SKM-1 treated with dmso at 0.1 percent for 144 hours (cell line): ENCODE measurements around the gene ACOT11.
A peak's percentile ranks its signal among the peaks of the same experiment; 100 is the strongest.

ENCODE experiments used
- DNase-seq: peaks from one replicate; lab custom pipeline; 2025; ENCODE audit not compliant: unreplicated experiment; lab: John Stamatoyannopoulos, UW

The ACOT11 gene

DNA sequence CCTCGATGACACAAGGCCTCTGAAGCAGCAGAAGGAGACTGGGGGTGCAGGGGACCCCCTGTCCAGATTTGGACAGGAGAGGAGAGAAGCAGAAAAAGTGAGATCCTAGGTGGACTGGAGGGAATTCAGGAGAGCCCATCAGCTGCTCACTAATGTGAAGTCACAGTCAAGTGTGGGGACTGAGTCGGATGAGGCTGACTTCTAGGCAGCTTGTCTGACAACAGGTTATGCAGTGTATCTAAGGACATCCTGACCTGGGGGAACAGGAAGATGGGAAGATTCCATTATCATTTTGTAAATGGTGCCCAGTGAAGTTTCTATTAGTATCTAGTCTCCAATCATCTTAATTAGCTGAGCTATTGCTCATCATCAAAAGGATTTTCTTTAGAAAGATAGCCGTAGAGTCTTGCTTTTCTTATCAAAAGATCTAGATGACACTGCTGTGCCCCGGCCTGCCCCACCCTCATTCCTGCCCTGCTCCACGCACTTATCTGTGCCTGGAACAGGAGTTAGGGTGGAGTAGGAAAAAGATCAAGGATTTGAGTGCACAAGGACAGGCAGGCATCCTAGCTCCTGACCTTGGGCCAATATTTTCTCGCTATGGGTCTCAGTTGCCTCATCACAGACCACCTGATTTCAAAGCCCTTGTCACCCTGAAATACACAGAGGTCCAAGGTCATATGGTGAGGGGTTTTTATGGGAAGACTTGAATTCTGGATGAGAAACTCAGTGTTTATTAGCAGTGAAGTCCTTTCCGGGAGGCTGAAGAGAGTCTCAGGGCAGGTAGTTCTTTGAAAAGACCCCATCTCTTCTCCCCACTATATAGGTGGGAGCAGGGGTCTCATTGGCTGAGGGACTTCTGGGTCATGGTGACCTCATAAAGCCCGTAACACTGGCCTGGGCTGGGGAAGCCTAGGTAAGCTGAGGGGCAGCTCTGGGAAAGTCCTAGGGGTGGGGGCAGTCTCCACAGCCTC, 93.1 kb downstream of the ACOT11 start, which contains the start of gene MROH7:
TSS of gene MROH7 (plus strand) at position 924 of the 974 bp plus-strand sequence. CDS start 11,141 bp downstream, outside the sequence.
- DNase-seq: no peak

DNA sequence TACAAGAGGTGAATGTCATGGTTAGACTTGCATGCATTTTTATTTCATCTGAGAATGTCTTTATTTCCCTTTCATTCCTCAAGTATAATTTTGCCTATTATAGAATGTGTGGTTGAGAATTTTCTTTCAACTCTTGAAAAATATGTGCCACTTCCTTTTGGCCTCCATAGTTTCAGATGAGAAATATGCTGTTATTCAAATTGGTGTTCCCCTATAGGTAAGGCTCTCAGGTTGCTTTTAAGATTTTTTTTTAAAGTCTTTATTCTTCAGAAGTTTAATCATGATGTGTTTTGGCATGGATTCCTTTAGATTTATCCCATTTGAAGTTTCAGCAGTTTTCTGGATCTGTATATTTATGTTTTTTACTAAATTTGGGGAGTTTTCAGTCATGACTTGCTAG, 95.7 kb downstream of the ACOT11 start:
- no peak for DNase-seq

DNA sequence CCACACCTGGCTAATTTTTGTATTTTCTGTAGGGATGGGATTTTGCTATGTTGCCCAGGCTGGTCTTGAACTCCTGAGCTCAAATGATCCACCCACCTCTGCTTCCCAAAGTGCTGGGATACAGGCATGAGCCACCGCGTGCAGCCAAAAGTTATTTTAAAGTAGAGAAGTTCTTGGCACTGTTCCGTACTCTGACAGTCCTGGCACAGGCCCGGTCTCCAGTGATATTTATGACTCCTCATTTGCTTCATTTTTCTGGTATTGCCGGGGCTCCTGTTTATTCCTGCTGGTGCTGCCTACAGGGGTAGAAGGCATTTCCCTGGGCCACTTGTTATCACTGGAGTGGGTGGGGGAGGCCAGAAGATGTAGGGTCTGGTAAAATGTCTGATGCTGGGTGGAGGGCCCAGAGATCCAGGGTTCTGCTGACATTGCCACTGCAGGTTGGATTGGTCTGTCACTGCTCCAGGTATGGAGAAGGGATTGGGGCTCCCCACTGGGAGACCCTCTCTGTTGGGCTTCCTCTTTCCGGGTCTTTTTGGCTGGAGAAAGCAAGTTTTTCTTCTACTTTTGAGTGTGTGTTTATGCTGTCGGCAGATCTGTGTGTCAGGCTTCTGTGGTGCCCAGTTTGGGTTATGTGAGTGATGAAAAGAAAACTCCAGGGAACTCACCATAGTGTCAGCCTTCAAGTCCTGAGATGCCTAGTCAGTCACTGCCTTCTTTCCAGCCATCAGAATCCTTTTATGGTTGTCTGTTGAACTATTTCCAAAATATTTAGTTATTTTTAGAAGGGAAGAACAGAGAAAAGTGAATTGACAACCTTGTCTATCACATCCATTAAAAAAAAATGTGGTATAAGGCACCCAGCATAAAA, 98.0 kb downstream of the ACOT11 start:
- DNase-seq: no peak

DNA sequence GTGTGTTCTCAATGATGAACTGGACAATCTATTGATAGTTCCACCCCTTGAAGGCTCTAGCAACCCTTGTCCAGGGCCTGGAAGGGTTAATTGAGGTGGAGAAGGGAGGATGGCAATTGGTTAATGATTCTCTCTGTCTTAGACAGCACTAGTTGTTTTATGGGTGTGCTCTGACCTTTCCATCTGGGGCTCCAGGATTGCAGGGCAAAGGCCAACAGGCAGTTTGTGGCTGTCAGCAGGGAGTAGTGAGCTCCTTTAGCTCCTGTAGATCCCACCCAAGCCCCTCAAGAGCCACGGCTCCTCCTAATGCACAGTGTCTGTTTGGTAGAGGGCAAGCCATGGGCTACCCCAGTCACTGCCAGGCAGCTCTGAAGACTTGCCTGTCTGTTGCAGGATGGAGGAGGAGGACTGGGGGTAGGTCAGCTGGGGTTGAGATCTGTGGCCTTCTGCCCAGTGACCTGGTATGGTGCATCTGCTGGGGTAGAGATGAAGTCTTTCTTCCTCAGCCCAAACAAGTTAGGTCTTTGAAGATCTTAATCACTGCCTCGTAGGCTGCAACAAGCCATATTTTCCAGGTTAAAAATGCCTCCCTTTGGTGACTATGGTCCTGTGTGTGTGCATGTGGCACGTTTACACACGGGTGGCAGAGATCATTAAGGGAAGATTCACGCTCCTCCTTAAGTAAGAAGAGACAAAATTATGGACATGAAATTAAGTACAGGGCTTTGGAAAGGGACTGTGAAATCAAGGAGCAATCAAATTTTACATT, 101.3 kb downstream of the ACOT11 start:
- DNase-seq: no peak

DNA sequence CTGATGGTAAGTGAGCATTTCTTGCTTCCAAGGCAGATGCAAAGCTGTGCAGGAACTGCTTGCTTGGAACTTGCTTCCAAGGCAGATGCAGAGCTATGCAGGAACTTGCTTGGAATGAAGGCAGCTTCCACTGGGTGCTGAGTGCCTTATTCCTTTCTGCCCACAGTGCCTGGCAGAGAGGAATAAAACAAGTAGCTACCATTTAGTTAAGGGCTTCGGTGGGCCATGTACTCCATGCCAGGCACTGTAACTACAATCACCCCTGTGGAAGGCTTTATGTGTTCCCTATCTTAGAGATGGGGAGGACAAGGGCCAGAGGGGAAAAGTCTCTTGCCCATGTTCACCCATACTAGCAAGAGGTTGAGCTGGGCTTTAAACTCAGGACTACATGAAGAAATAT, 101.9 kb downstream of the ACOT11 start:
- no peak for DNase-seq

DNA sequence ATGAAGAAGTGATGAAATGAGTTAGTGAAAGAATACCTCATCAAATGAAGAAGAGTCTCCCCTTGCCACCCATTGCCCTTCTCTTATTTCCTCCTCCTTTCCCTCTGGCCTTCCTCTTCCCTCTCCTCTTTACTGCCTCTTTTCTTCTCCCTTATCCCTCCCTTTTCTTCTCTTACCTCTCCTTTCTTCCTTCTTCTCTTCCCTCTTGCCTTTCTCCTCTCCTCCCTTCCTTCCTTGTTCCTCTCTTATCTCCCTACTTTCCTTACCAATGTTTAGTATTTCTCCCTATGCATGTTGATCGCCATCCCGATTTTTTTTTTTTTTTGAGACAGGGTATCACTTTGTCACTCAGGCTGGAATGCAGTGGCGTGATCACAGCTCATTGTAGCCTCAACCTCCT, 102.4 kb downstream of the ACOT11 start:
- DNase-seq: no peak

DNA sequence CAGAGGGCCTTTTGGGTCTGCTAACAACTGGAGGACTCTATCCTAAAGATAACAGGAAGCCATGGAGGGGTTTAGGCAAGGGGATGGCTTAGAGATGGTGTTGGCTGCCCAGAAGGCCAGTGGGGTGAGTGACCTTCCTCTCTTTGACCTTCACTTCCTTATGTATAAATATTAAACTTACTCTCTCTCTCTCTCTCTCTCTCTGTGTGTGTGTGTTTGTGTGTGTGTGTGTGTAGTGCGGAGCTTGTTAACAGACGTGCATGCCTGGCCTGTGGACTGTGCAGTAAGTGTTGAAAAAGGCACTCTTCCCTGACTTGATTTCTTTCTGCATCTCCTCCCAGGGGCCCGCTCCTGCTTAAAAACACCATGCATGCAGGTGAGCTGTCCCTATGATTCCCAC, 103.6 kb downstream of the ACOT11 start:
- peak; percentile 8 for DNase-seq

DNA sequence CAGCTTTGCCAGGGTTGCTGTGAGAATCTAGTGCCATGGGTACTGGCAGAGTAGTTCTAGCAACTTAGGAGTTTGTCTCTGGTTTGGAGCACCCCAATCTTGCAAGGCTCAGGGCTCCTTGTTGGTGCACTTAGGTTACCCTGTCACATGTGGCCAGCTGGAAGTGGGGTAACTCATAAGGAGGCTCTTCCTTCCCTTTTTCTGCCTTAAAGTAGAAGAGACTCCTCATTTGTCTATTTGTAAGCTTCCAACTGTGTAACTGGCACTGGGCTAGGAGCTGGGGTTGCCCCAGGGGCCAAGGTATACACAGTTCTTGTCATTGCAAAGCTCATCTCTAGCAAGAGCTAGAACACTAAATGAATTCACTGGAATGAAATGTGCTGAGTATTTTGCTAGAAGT, 104.1 kb downstream of the ACOT11 start:
- DNase-seq: peak; percentile 87

DNA sequence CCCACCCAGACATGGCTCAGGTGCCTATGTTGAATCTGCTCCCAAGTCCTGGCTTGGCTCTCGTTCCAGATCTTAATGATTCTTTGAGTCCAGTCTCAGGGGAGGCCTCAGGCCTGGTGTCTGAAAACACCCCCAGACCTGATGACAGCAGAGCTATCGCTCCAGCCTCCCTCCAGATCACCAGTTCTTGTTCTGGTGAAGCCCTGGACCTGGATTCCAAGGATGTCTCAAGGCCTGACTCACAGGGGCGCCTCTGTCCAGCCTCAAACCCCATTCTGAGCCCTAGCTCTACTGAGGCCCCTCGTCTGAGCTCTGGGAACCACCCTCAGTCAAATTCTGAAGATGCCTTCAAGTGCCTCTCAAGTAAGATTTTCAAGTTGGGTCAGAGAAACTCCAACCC, 105.0 kb downstream of the ACOT11 start:
- DNase-seq: no peak

DNA sequence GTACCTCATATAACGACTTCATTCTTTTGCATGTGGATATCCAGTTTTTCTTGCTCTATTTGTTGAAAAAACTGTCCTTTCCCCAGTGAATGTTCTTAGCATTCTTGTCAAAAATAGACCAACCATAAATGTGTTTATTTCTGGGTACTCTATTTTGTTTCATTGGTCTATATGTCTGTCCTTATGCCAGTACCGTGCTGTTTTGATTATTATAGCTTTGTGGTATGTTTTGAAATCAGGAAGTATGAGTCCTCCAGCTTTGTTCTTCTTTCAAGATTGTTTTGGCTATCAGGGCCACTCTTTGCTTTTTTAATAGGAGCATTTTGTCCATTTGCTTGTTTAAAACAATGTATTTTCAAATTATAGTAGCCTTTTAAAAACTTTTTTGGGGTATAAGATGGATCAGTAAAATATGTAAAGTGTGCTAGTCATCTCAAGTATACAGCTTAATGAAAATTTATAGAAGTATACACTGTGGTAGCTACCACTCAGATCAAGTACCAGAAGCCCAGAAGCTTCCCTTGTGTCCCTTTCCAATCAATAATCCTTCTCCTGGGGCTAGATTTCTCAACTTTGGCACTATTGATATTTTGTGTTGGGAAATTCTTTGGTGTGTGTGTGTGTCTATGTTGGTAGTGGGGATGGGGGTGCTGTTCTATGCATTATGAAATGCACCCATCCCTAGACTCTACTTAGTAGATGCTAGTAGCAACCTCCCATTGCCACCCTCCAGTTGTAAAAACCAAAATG, 110.3 kb downstream of the ACOT11 start:
- no peak for DNase-seq
